Measurements from ENCODE around the gene POU4F1.
"Not testable (repeated sequence)": the region's sequence is repeated elsewhere in the genome, so short reads cannot be mapped to it uniquely, and the experiment has no call there.

Gene POU4F1

GRCh38 chr13:78603240-78603957, at the start of gene POU4F1:
POU4F1 (minus strand) TSS chr13:78603552; CDS start chr13:78603326, 226 bp downstream.
- no peak for DNase-seq

- no peak for DNase-seq
Observed at GRCh38 chr13:78652651-78653050, 49.3 kb upstream of the POU4F1 start.

- no peak for DNase-seq
Observed at GRCh38 chr13:78650717-78651083, 47.3 kb upstream of the POU4F1 start.

- DNase-seq, result no peak
Observed at GRCh38 chr13:78649997-78650716, 46.8 kb upstream of the POU4F1 start.

GRCh38 chr13:78647109-78647678, 43.8 kb upstream of the POU4F1 start:
- not testable (repeated sequence) for DNase-seq

- no peak for DNase-seq
Observed at GRCh38 chr13:78638216-78638615, 34.9 kb upstream of the POU4F1 start.

- DNase-seq, result no peak
Observed at GRCh38 chr13:78636495-78636894, 33.1 kb upstream of the POU4F1 start.

- no peak for DNase-seq
Observed at GRCh38 chr13:78632996-78633395, 29.6 kb upstream of the POU4F1 start.

- no peak for DNase-seq
Observed at GRCh38 chr13:78631077-78631476, 27.7 kb upstream of the POU4F1 start.

GRCh38 chr13:78630511-78630910, 27.2 kb upstream of the POU4F1 start:
- no peak for DNase-seq

GRCh38 chr13:78625384-78625783, 22.0 kb upstream of the POU4F1 start:
- DNase-seq, result no peak

- DNase-seq, result no peak
Observed at GRCh38 chr13:78623132-78623531, 19.8 kb upstream of the POU4F1 start.

- no peak for DNase-seq
Observed at GRCh38 chr13:78620936-78621470, 17.7 kb upstream of the POU4F1 start.

GRCh38 chr13:78618411-78618810, 15.1 kb upstream of the POU4F1 start:
- DNase-seq, result no peak

- DNase-seq, result no peak
Observed at GRCh38 chr13:78611040-78611439, 7.7 kb upstream of the POU4F1 start.

GRCh38 chr13:78610381-78610883, 7.1 kb upstream of the POU4F1 start:
- no peak for DNase-seq

GRCh38 chr13:78609464-78610205, 6.3 kb upstream of the POU4F1 start:
- DNase-seq, result no peak

- DNase-seq, result no peak
Observed at GRCh38 chr13:78608688-78609463, 5.5 kb upstream of the POU4F1 start.

GRCh38 chr13:78608252-78608687, 4.9 kb upstream of the POU4F1 start:
- no peak for DNase-seq

- no peak for DNase-seq
Observed at GRCh38 chr13:78607409-78608251, 4.3 kb upstream of the POU4F1 start.

Measured in GOT3 (cell line).